HG03159 (cell line): ENCODE data around the gene GPR158.

ENCODE experiments used
- ATAC-seq: cut with Tn5 transposase; IDR thresholded peaks from one replicate; pipeline ENCODE4 v1.9.1; 2021; ENCODE audit warnings: mild to moderate bottlenecking, moderate library complexity; ENCODE audit not compliant: unreplicated experiment

GPR158 gene

GRCh38 chr10:25384618-25385017 lies 209.8 kb downstream of the GPR158 start:
- no peak for ATAC-seq

GRCh38 chr10:25388188-25388861 lies 213.5 kb downstream of the GPR158 start:
- ATAC-seq = no peak

GRCh38 chr10:25388862-25389206 lies 214.0 kb downstream of the GPR158 start:
- ATAC-seq = no peak

GRCh38 chr10:25390733-25391132 lies 215.9 kb downstream of the GPR158 start:
- no peak for ATAC-seq

GRCh38 chr10:25392132-25392531 lies 217.3 kb downstream of the GPR158 start:
- ATAC-seq = no peak

GRCh38 chr10:25393621-25394020 lies 218.8 kb downstream of the GPR158 start:
- no peak for ATAC-seq

- no peak for ATAC-seq
Observed at GRCh38 chr10:25398680-25399079, 223.9 kb downstream of the GPR158 start.

- ATAC-seq = no peak
Observed at GRCh38 chr10:25405871-25406270, 231.1 kb downstream of the GPR158 start.

GRCh38 chr10:25417611-25418010 lies 242.8 kb downstream of the GPR158 start:
- ATAC-seq = no peak

- no peak for ATAC-seq
Observed at GRCh38 chr10:25425776-25426175, 251.0 kb downstream of the GPR158 start.

- no peak for ATAC-seq
Observed at GRCh38 chr10:25436431-25436830, 261.6 kb downstream of the GPR158 start.

- no peak for ATAC-seq
Observed at GRCh38 chr10:25441270-25441669, 266.5 kb downstream of the GPR158 start.

GRCh38 chr10:25444266-25444665 lies 269.5 kb downstream of the GPR158 start:
- ATAC-seq = no peak

GRCh38 chr10:25451401-25451800 lies 276.6 kb downstream of the GPR158 start:
- ATAC-seq = no peak

GRCh38 chr10:25453619-25454018 lies 278.8 kb downstream of the GPR158 start:
- no peak for ATAC-seq

GRCh38 chr10:25455980-25456567 lies 281.3 kb downstream of the GPR158 start:
- no peak for ATAC-seq

GRCh38 chr10:25457552-25457951 lies 282.8 kb downstream of the GPR158 start:
- ATAC-seq = no peak

GRCh38 chr10:25465582-25466372 lies 291.0 kb downstream of the GPR158 start:
- no peak for ATAC-seq

GRCh38 chr10:25467881-25468280 lies 293.1 kb downstream of the GPR158 start:
- ATAC-seq = no peak

GRCh38 chr10:25481467-25481866 lies 306.7 kb downstream of the GPR158 start:
- no peak for ATAC-seq

GRCh38 chr10:25483999-25484398 lies 309.2 kb downstream of the GPR158 start:
- ATAC-seq = no peak

GRCh38 chr10:25487266-25487665 lies 312.5 kb downstream of the GPR158 start:
- no peak for ATAC-seq
